Testis (tissue), 3 donors: Measurements from ENCODE around the gene COPG2. TPM values are rescaled to one million over a fixed set of nuclear protein-coding genes. Genes with fewer than 3 reads are reported as not detected.

ENCODE experiments used
- DNase-seq: peaks from one replicate; pipeline ENCODE4 v3.0.0-alpha.2; 2019
- H3K27ac ChIP-seq, 2 donors: fragments of 200-600 bp; sonication (generic); one replicate each; pipeline ENCODE4 v1.5.1; 2019
- H3K27me3 ChIP-seq: fragments of 200-600 bp; sonication (generic); one replicate; pipeline ENCODE4 v1.5.1; 2019
- H3K36me3 ChIP-seq: fragments of 200-600 bp; sonication (generic); one replicate; pipeline ENCODE4 v1.5.1; 2017; ENCODE audit warnings: low read depth; ENCODE audit errors: missing control alignments
- H3K4me1 ChIP-seq: fragments of 200-600 bp; sonication (generic); one replicate; pipeline ENCODE4 v1.5.1; 2019
- H3K4me3 ChIP-seq, 2 donors: fragments of 200-600 bp; sonication (generic); one replicate each; pipeline ENCODE4 v1.5.1; 2017 to 2019
- H3K9me3 ChIP-seq: fragments of 200-600 bp; sonication (generic); one replicate; pipeline ENCODE4 v1.5.1; 2017
- CTCF ChIP-seq, 3 experiments: fragments of 450-650 bp in 2 of 3; fragments of 200-600 bp in 1 of 3; sonication (generic) in 1 of 3; IDR thresholded peaks; one replicate each; pipeline ENCODE4 v1.5.1; 2016 to 2019; ENCODE audit warnings: antibody characterized with exemption in 3 of 3, mild to moderate bottlenecking in 2 of 3, moderate library complexity in 1 of 3
- POLR2A ChIP-seq: fragments of 450-650 bp; IDR thresholded peaks from one replicate; pipeline ENCODE4 v1.6.1; 2017; ENCODE audit warnings: antibody characterized with exemption, mild to moderate bottlenecking, moderate library complexity
- WGBS, 2 donors: methylation state at CpG; one replicate each; pipeline ENCODE4 v1.1.5; 2018; 5-methylcytosine and 5-hydroxymethylcytosine counted together
- intact Hi-C: fragments of 100-400 bp; cut with DNase I; formaldehyde crosslinking; loops from one replicate; pipeline ENCODE4 v1.15.1; 2023; ENCODE audit warnings: low total_unique reads
- polyA plus RNA-seq: library from polyadenylated mRNA; stranded (reverse); fragments of 350-450 nt; fragmentation: Illumina TruSeq; extraction: RNeasy Lipid Tissue Mini Kit (QIAGEN cat#74804); gene quantifications from one replicate; pipeline ENCODE4 v1.2.3, GENCODE V29; 2014; ENCODE audit warnings: low read depth, low replicate concordance; ENCODE audit not compliant: insufficient read depth
- total RNA-seq, 2 donors: library from RNA; depleted of rRNA; stranded (reverse); fragments of >200 nt; gene quantifications; one replicate each; pipeline ENCODE4 v1.2.3, GENCODE V29; 2016

COPG2 gene
- total and polyA plus RNA-seq, 3 donors from 2014 or later, result 41.8 to 51.0 (median 44.2) TPM

GRCh38 chr7:130492523-130493274 lies 175.8 kb downstream of the COPG2 start:
- Histone ChIP-seq H3K36me3 (no peaks in the 10 kb centered on the region), H3K9me3 (no peaks in the 10 kb centered on the region), H3K27me3 (no peaks in the 10 kb centered on the region), H3K4me1 (peaks cover 32% of the 10 kb centered on the region), H3K4me3 (peak overlapping the region; percentile 46 to 59), H3K27ac (no peak overlapping the region)
- peak; percentile 24 for DNase-seq
- 48 to 52% methylated on average over 41 to 50 of the region's 50 CpGs for WGBS, 2 donors
- intact Hi-C loops, result loop anchor here (10.0 kb wide), 1 partner anchor 218 kb away; no protein-coding TSS in a partner anchor
- TF ChIP-seq CTCF (IDR thresholded peaks at IDR 0.05), result no peak
- TF ChIP-seq POLR2A, result no peak

- Histone ChIP-seq H3K4me3 (peak within 1 kb of the TSS; percentile 46 to 59), H3K27me3 (no peaks in the 10 kb centered on the region), H3K9me3 (no peaks in the 10 kb centered on the region), H3K4me1 (peaks cover 32% of the 10 kb centered on the region), H3K36me3 (no peaks in the 10 kb centered on the region), H3K27ac (peak within 1 kb of the TSS; percentile 31 to 55)
- peak; percentile 20 for DNase-seq
- intact Hi-C loops, result loop anchor here (10.0 kb wide), 1 partner anchor 217 kb away; no protein-coding TSS in a partner anchor
- TF ChIP-seq POLR2A (no peak), CTCF (IDR thresholded peaks at IDR 0.05) (no peak)
- 35 to 58% methylated on average over 4 to 65 of the region's 71 CpGs for WGBS, 2 donors
Observed at GRCh38 chr7:130491841-130492522, 176.6 kb downstream of the COPG2 start, which contains the start of gene MEST. Gene MEST, plus strand, starts transcription at chr7:130492085. Its CDS starts 229 bp downstream, at chr7:130492314.

GRCh38 chr7:130490888-130491804 lies 177.4 kb downstream of the COPG2 start:
- Histone ChIP-seq H3K27me3 (no peaks in the 10 kb centered on the region), H3K9me3 (no peaks in the 10 kb centered on the region), H3K4me3 (peak overlapping the region; percentile 46 to 59), H3K36me3 (no peaks in the 10 kb centered on the region), H3K27ac (peak overlapping the region; percentile 31 to 55), H3K4me1 (peaks cover 32% of the 10 kb centered on the region)
- DNase-seq, result peak; percentile 72
- no peak for TF ChIP-seq POLR2A
- TF ChIP-seq CTCF (IDR thresholded peaks at IDR 0.05), result peak; percentile 32 to 72 (median 62)
- 32 to 38% methylated on average over 43 to 62 of the region's 62 CpGs for WGBS, 2 donors
- intact Hi-C loops, result loop anchor here (10.0 kb wide), 1 partner anchor 216 kb away; no protein-coding TSS in a partner anchor

- no peak for TF ChIP-seq CTCF (IDR thresholded peaks at IDR 0.05)
- no peak for TF ChIP-seq POLR2A
- intact Hi-C loops, result loop anchor here (10.0 kb wide), 1 partner anchor 216 kb away; no protein-coding TSS in a partner anchor
- no peak for DNase-seq
- no peaks in the 10 kb centered on the region for H3K27me3 ChIP-seq
- H3K4me1 ChIP-seq, result peaks cover 32% of the 10 kb centered on the region
- H3K36me3 ChIP-seq, result no peaks in the 10 kb centered on the region
- no peak overlapping the region for H3K27ac ChIP-seq
- no peaks in the 10 kb centered on the region for H3K9me3 ChIP-seq
- H3K4me3 ChIP-seq, result peak overlapping the region; percentile 46 to 59
- 40 to 47% methylated on average over 21 of the region's 21 CpGs for WGBS, 2 donors
Observed at GRCh38 chr7:130490311-130490791, 178.2 kb downstream of the COPG2 start.
